Stimulated activated naive B cell treated with anti-CD40 and anti-IgM and Interleukin-4, amounts not matched to agents 10 μg/mL and 1 μg/mL and 100 μg/mL, for 72 hours (primary cell): ENCODE results near the gene IMPACT.

Source experiments
- ATAC-seq, 2 donors: fragments of 150-1000 bp; cut with Tn5 transposase; replicated peaks; 2 replicates each; pipeline ENCODE4 v1.10.0; 2021; ENCODE audit warnings: moderate library complexity in 1 of 2
- DNase-seq: peaks from one replicate; pipeline ENCODE4 v3.0.0; 2021
- H3K27ac Mint-ChIP-seq: one replicate; pipeline ENCODE4 v1.8.0; 2022; ENCODE audit warnings: mild to moderate bottlenecking, mixed read lengths
- H3K27me3 Mint-ChIP-seq, 2 donors: one replicate each; pipeline ENCODE4 v1.8.0; 2022; ENCODE audit warnings: mixed read lengths in 2 of 2
- H3K36me3 Mint-ChIP-seq, 2 donors: one replicate each; pipeline ENCODE4 v1.8.0; 2022; ENCODE audit warnings: mixed read lengths in 2 of 2, mild to moderate bottlenecking in 1 of 2
- H3K4me1 Mint-ChIP-seq, 2 donors: one replicate each; pipeline ENCODE4 v1.8.0; 2022; ENCODE audit warnings: mixed read lengths in 2 of 2, mild to moderate bottlenecking in 1 of 2
- H3K4me3 Mint-ChIP-seq, 2 donors: one replicate each; pipeline ENCODE4 v1.8.0; 2022; ENCODE audit warnings: mild to moderate bottlenecking in 2 of 2, mixed read lengths in 2 of 2, moderate library complexity in 1 of 2
- H3K9me3 Mint-ChIP-seq, 2 donors: one replicate each; pipeline ENCODE4 v1.8.0; 2022; ENCODE audit warnings: mixed read lengths in 2 of 2, mild to moderate bottlenecking in 1 of 2

IMPACT gene

DNA sequence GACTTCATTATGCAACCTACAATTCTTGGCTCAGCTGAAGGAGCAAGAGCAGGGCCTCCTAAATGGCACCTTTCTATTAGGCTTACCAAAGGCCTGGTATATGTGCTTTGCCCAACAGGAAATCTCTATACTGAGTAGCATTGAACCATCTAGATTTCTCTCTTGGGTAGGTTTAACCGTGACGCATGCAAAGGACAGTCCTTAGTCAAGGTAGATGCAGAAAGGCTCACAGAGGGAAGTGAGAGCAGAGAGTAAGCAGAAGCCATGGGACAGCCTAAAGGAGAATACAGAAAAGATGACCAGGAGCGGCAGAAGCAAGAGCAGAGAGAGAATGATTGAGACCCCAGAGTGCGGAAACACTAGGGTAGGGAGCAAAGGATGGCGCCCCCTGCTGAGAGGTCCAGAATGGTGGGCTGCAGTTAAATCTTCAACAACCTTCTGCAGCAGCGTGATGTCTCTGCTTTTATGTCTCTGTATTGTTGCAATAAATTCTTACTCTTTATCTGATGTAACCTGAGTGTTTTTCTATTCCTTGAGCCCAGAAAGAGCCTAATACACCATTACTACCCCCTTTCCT, 24.2 kb upstream of the IMPACT start:
- H3K27me3 Mint-ChIP-seq = peaks cover 14 to 25% of the 10 kb centered on the region in 2 donors
- ATAC-seq = peak; percentile 45 to 51
- no peak for DNase-seq
- H3K9me3 Mint-ChIP-seq = no peaks in the 10 kb centered on the region
- H3K4me3 Mint-ChIP-seq = no peak overlapping the region
- H3K27ac Mint-ChIP-seq = no peak overlapping the region
- H3K4me1 Mint-ChIP-seq = peaks cover 6 to 11% of the 10 kb centered on the region in 2 donors
- H3K36me3 Mint-ChIP-seq = no peaks in the 10 kb centered on the region

GRCh38 chr18:24403076-24403475, 23.4 kb upstream of the IMPACT start:
- H3K9me3 Mint-ChIP-seq = no peaks in the 10 kb centered on the region
- no peak overlapping the region for H3K27ac Mint-ChIP-seq
- ATAC-seq = no peak
- no peak overlapping the region for H3K4me3 Mint-ChIP-seq
- no peaks in the 10 kb centered on the region for H3K36me3 Mint-ChIP-seq
- DNase-seq = no peak
- peaks cover 4 to 11% of the 10 kb centered on the region in 2 donors for H3K4me1 Mint-ChIP-seq
- H3K27me3 Mint-ChIP-seq = peaks cover 21 to 32% of the 10 kb centered on the region in 2 donors

- Mint-ChIP-seq H3K36me3 (no peaks in the 10 kb centered on the region), H3K9me3 (no peaks in the 10 kb centered on the region), H3K4me3 (no peak overlapping the region), H3K27me3 (peaks cover 34 to 41% of the 10 kb centered on the region in 2 donors), H3K4me1 (peaks cover 4 to 11% of the 10 kb centered on the region in 2 donors), H3K27ac (no peak overlapping the region)
- ATAC-seq (no peak), DNase-seq (no peak)
Measured at GRCh38 chr18:24404591-24404990, 21.9 kb upstream of the IMPACT start.

GRCh38 chr18:24408496-24408895, 18.0 kb upstream of the IMPACT start:
- Mint-ChIP-seq H3K4me3 (no peak overlapping the region), H3K4me1 (no peaks in the 10 kb centered on the region), H3K36me3 (no peaks in the 10 kb centered on the region), H3K27ac (no peak overlapping the region), H3K27me3 (peaks cover 50 to 61% of the 10 kb centered on the region in 2 donors), H3K9me3 (no peaks in the 10 kb centered on the region)
- no peak for DNase-seq
- ATAC-seq = no peak

DNA sequence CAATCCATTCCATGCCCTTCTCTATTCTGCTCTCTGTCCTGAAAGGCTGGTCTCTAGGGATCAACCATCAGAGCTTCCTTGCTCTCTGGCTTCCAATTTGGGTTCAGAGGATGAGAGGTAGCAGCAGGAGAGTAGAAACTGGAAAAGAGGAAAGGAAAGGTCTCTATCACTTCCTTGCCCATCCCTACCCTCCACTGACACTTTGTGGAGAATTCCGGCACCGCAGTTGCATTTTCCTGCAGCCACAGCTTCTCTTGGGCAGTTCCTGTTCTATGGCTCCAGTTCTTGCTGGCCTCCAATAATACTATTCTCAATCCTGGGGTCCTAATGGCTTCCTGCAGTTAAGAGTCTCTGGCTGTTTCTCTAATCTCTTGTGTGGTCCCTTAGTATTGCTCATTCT, 13.3 kb upstream of the IMPACT start:
- no peak for DNase-seq
- Mint-ChIP-seq H3K4me1 (no peaks in the 10 kb centered on the region), H3K27me3 (peaks cover 36 to 43% of the 10 kb centered on the region in 2 donors), H3K36me3 (no peaks in the 10 kb centered on the region), H3K9me3 (no peaks in the 10 kb centered on the region), H3K4me3 (no peak overlapping the region), H3K27ac (no peak overlapping the region)
- ATAC-seq = no peak

DNA sequence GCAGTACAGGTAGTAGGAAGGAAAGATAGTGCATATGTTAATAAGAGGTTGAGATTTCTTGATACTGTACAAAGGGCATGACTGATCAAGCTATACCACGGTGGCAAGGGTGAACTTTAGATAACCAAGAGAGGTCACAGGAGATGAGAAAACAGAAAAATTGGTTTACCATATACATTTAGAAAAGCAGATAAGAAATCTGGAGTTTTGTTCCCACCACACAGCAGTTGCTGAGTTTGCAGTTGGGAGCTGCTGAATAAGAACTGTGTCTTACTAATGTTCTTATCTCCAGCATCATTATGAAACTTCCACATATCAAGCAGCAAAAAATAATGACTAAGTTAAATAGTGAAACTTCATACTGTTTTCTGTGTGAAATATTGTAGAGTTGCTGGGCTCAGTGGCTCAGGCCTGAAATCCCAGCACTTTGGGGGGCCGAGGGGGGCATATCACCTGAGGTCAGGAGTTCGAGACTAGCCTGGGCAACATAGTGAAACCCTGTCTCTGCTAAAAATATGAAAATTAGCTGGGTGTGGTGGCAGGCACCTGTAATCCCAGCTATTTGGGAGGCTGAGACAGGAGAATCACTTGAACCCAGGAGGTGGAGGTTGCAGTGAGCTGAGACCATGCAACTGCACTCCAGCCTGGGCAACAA, 12.0 kb upstream of the IMPACT start:
- peaks cover 33 to 42% of the 10 kb centered on the region in 2 donors for H3K27me3 Mint-ChIP-seq
- DNase-seq (no peak), ATAC-seq (peak in 1 of 2 donors; percentile 47)
- H3K9me3 Mint-ChIP-seq = no peaks in the 10 kb centered on the region
- no peaks in the 10 kb centered on the region for H3K4me1 Mint-ChIP-seq
- no peak overlapping the region for H3K4me3 Mint-ChIP-seq
- no peaks in the 10 kb centered on the region for H3K36me3 Mint-ChIP-seq
- H3K27ac Mint-ChIP-seq = no peak overlapping the region

DNA sequence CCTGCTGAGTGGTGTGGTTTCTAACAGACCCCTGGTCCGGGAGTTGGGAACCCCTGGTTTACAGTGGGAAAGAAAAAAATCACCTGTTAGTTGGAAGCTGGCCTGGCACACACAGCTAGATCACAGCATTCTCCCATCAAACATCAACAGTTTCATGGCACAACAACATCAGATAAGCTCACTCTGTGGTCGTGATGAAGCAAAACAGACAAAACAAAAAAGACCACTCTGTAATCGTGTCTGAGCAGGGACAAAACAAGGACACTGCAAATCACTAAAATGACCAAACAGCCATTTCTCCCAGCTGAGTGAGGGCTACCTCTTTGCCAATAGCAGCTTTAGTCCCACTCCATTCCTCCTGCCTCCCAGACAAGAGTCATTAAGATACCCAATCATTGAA, 9.0 kb upstream of the IMPACT start:
- Mint-ChIP-seq H3K36me3 (no peaks in the 10 kb centered on the region), H3K27ac (no peak overlapping the region), H3K27me3 (peaks cover 41 to 47% of the 10 kb centered on the region in 2 donors), H3K4me3 (no peak overlapping the region), H3K4me1 (no peaks in the 10 kb centered on the region), H3K9me3 (no peaks in the 10 kb centered on the region)
- no peak for DNase-seq
- no peak for ATAC-seq

DNA sequence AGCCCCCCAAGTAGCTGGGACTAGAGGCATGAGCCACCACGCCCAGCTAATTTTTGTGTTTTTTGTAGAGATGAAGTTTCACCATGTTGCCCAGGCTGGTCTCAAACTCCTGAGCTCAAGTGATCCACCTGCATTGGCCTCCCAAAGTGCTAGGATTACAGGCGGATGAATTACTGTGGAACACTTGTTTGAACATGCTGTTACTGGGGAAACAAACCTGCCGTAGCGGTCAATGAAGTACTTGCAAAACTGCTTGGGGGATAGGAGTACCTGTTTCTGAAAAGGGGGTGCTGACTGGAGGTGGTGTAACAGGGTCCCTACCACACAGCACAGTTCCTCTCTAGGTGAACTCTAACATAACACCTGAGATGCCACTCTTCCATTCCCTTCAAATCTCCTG, 5.9 kb upstream of the IMPACT start:
- Mint-ChIP-seq H3K9me3 (peaks cover 0 to 3% of the 10 kb centered on the region in 2 donors), H3K4me1 (peaks cover 0 to 1% of the 10 kb centered on the region in 2 donors), H3K27me3 (peaks cover 46 to 63% of the 10 kb centered on the region in 2 donors), H3K27ac (no peak overlapping the region), H3K36me3 (peaks cover 0 to 2% of the 10 kb centered on the region in 2 donors), H3K4me3 (no peak overlapping the region)
- no peak for ATAC-seq
- DNase-seq = no peak

GRCh38 chr18:24421831-24422230, 4.6 kb upstream of the IMPACT start:
- peaks cover 4% of the 10 kb centered on the region in 2 donors for H3K9me3 Mint-ChIP-seq
- no peak for ATAC-seq
- no peak overlapping the region for H3K4me3 Mint-ChIP-seq
- DNase-seq = no peak
- H3K27me3 Mint-ChIP-seq = peaks cover 42 to 63% of the 10 kb centered on the region in 2 donors
- H3K27ac Mint-ChIP-seq = no peak overlapping the region
- peaks cover 6 to 10% of the 10 kb centered on the region in 2 donors for H3K4me1 Mint-ChIP-seq
- H3K36me3 Mint-ChIP-seq = peaks cover 5 to 9% of the 10 kb centered on the region in 2 donors

DNA sequence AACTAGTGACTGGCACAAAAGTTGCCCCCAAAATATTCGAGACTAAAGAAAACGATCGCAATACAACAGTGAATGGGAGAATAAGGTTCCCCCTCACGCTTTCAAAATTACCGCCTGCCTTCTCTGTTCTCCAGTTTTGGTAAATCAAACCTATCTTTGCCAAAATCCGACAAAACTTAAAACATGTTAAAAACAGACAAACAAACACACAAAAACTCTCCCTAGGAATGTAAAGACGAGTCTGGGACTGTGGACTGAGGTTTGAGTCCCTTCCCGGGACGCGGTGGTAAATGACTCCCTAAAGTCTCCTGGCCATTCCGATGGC, 435 bp upstream of the IMPACT start:
- peak overlapping the region; percentile 92 for H3K27ac Mint-ChIP-seq
- DNase-seq (no peak), ATAC-seq (no peak)
- peaks cover 13 to 26% of the 10 kb centered on the region in 2 donors for H3K4me1 Mint-ChIP-seq
- peaks cover 22 to 33% of the 10 kb centered on the region in 2 donors for H3K27me3 Mint-ChIP-seq
- H3K36me3 Mint-ChIP-seq = peaks cover 13 to 17% of the 10 kb centered on the region in 2 donors
- peak overlapping the region; percentile 95 to 99 for H3K4me3 Mint-ChIP-seq
- peaks cover 4% of the 10 kb centered on the region in 2 donors for H3K9me3 Mint-ChIP-seq

DNA sequence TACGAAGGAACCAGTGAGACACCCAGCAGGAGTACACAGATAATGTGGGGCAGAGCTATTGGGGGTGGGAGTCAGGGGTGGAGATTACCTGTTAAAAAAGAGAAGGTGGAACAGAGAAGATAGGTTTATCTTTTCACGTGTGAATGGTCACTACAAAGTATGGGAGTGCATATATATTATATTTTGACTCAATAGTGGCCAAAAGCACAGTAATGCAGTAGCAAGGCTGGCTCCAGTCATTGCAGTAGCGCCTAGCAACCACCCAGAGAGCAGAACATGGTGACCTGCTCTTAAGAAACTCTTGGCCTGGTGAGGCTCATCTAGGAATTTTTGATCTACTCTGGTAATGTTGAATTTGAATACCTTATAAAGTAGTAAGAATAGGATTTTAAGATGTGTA, 1.0 kb downstream of the IMPACT start:
- Mint-ChIP-seq H3K4me1 (peaks cover 13 to 26% of the 10 kb centered on the region in 2 donors), H3K27me3 (peaks cover 14 to 24% of the 10 kb centered on the region in 2 donors), H3K9me3 (peaks cover 4% of the 10 kb centered on the region in 2 donors), H3K27ac (peak overlapping the region; percentile 100), H3K4me3 (peak overlapping the region; percentile 95 to 99), H3K36me3 (peaks cover 18 to 22% of the 10 kb centered on the region in 2 donors)
- peak in 1 of 2 donors; percentile 31 for ATAC-seq
- DNase-seq = no peak

GRCh38 chr18:24428709-24429108, 2.2 kb downstream of the IMPACT start:
- H3K9me3 Mint-ChIP-seq = peaks cover 4% of the 10 kb centered on the region in 2 donors
- H3K27me3 Mint-ChIP-seq = peaks cover 2 to 12% of the 10 kb centered on the region in 2 donors

DNA sequence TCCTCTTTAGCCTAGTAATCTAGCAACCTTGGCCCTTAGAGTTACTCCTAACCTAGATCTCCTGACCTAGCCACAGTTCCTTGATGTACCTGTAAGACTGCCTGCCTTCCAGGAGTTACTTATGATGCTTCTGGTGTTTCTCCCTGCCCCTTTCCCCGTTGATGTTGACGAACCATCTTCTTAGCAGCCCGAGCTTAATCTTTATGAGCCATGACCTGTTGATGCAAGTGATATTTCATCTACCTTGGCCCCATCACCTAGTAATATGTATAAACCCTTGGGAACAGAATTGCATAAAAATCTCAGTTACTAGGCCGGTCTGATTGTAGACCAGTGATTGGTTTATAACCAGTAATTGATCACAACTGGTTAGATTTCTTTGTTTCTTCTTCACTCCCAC, 2.7 kb downstream of the IMPACT start:
- H3K4me3 Mint-ChIP-seq = no peak overlapping the region
- DNase-seq (no peak), ATAC-seq (no peak)
- H3K27ac Mint-ChIP-seq = no peak overlapping the region
- H3K36me3 Mint-ChIP-seq = peaks cover 23 to 27% of the 10 kb centered on the region in 2 donors
- H3K4me1 Mint-ChIP-seq = peaks cover 13 to 26% of the 10 kb centered on the region in 2 donors
- H3K27me3 Mint-ChIP-seq = peaks cover 0 to 7% of the 10 kb centered on the region in 2 donors
- H3K9me3 Mint-ChIP-seq = peaks cover 4% of the 10 kb centered on the region in 2 donors

More at GRCh38 chr18:24428709-24429108, 2.2 kb downstream of the IMPACT start:
- DNase-seq = no peak
- H3K4me1 Mint-ChIP-seq = peaks cover 13 to 26% of the 10 kb centered on the region in 2 donors
- H3K4me3 Mint-ChIP-seq = no peak overlapping the region
- no peak for ATAC-seq
- H3K36me3 Mint-ChIP-seq = peaks cover 23 to 27% of the 10 kb centered on the region in 2 donors
- no peak overlapping the region for H3K27ac Mint-ChIP-seq

DNA sequence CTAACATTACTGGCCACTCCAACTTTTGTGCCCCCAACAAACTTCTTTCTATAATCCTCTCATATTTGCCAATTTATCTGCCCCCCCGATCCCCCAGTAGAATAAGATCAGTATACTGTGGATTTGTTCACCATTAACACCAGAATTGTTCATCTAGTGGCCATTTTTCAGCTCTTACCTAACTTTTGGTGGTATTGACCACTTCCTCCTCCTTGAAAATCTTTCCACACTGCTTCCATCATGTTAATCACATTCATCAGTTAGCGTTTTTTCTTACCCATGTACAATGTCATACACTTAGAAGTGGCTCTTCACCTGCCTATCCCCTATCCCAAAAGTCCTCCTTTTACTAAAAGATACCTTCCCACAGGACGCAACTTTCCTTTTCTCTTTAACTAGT, 6.1 kb downstream of the IMPACT start:
- DNase-seq = no peak
- no peaks in the 10 kb centered on the region for H3K27me3 Mint-ChIP-seq
- peaks cover 6 to 11% of the 10 kb centered on the region in 2 donors for H3K4me1 Mint-ChIP-seq
- H3K9me3 Mint-ChIP-seq = no peaks in the 10 kb centered on the region
- H3K4me3 Mint-ChIP-seq = no peak overlapping the region
- H3K27ac Mint-ChIP-seq = no peak overlapping the region
- peaks cover 22 to 35% of the 10 kb centered on the region in 2 donors for H3K36me3 Mint-ChIP-seq
- ATAC-seq = no peak

DNA sequence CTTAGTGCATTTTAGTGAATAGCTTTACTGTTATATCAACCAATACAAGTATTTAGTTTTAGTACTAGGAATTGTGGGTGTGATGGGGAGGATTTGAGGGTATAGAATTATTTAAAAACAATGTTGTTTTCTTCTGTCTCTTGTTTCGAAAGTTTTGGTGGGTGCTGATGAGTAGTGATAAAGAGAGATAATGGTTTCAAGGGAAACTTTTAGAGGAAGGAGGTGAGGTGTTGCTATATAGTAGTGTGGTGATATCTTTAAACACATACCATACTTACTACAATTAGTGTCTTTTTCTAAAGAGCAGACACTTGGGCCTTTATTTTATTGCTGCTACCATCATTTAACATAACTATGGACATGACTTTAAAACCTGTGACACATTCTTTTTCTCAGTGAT, 10.5 kb downstream of the IMPACT start:
- no peak overlapping the region for H3K4me3 Mint-ChIP-seq
- peaks cover 0 to 3% of the 10 kb centered on the region in 2 donors for H3K4me1 Mint-ChIP-seq
- peak overlapping the region; percentile 9 for H3K27ac Mint-ChIP-seq
- no peak for ATAC-seq
- H3K36me3 Mint-ChIP-seq = peaks cover 40 to 48% of the 10 kb centered on the region in 2 donors
- H3K9me3 Mint-ChIP-seq = no peaks in the 10 kb centered on the region
- H3K27me3 Mint-ChIP-seq = no peaks in the 10 kb centered on the region
- DNase-seq = no peak
